ENCODE measurements around the gene ZNF467. TPM values are rescaled to one million over a fixed set of nuclear protein-coding genes. Genes with fewer than 3 reads are reported as not detected.

Gene ZNF467
- total and polyA plus RNA-seq, 2 of the 8 experiments (the other 6 are each of a cell fraction or from before 2014, with no cell fraction given): 0.50 to 0.51 TPM

GRCh38 chr7:149781921-149782320 is 8.5 kb upstream of the ZNF467 start:
- Histone ChIP-seq H2BK15ac (ENCODE audit: low read length) (no peak overlapping the region), H3K4me2 (ENCODE audit: insufficient read depth in 1 of 2, low read depth in 2 of 2, low read length in 2 of 2) (no peak overlapping the region), H3K9me3 (ENCODE audit: insufficient read depth in 2 of 2, low read depth in 1 of 2, low read length in 1 of 2) (no peaks in the 10 kb centered on the region), H2BK120ac (replicated peaks; ENCODE audit: low read depth, low read length) (no peak overlapping the region), H4K91ac (replicated peaks; ENCODE audit: insufficient read length, low read length) (no peak overlapping the region), H3K4me3 (ENCODE audit: extremely low read depth in 1 of 4, insufficient read depth in 2 of 4, low read depth in 3 of 4, low read length in 4 of 4) (no peak overlapping the region), H3K23me2 (ENCODE audit: low read depth, low read length) (no peaks in the 10 kb centered on the region), H3K36me3 (ENCODE audit: control insufficient read depth in 2 of 4, insufficient read depth in 4 of 4, low read length in 3 of 4) (no peaks in the 10 kb centered on the region), H3K4ac (replicated peaks; ENCODE audit: insufficient read length, low read depth, low read length) (no peak overlapping the region), H3K56ac (replicated peaks; ENCODE audit: insufficient read length, low read depth, low read length) (no peak overlapping the region), H2AK5ac (ENCODE audit: low read depth, low read length) (no peak overlapping the region), H4K20me1 (replicated peaks in 1 of 2; ENCODE audit: control insufficient read depth in 1 of 2, insufficient read depth in 2 of 2, low read length in 2 of 2) (no peaks in the 10 kb centered on the region), H3K27me3 (replicated peaks in 1 of 4; ENCODE audit: control insufficient read depth in 3 of 4, extremely low read depth in 1 of 4, insufficient read depth in 3 of 4, low read length in 3 of 4) (peaks cover 0 to under 1% (median 0%) of the 10 kb centered on the region in 4 experiments; a peak in 3 of 7 replicates), H3K9ac (replicated peaks in 1 of 4; ENCODE audit: extremely low read depth in 1 of 4, low read depth in 3 of 4, low read length in 3 of 4) (no peak overlapping the region), H2BK20ac (ENCODE audit: low read length) (no peak overlapping the region), H3K27ac (ENCODE audit: low read depth, low read length) (no peak overlapping the region), H3K79me2 (ENCODE audit: control insufficient read depth in 1 of 2, insufficient read depth in 2 of 2, low read length in 2 of 2) (no peaks in the 10 kb centered on the region), H3K14ac (ENCODE audit: insufficient read length) (no peak overlapping the region), H4K8ac (ENCODE audit: extremely low read depth, insufficient read depth, low read length) (peak overlapping the region; percentile 29; the same call in 1 of the 2 replicates), H3K18ac (ENCODE audit: extremely low read depth, low read length) (no peak overlapping the region), H3K79me1 (ENCODE audit: low read depth, low read length) (no peaks in the 10 kb centered on the region), H2AFZ (ENCODE audit: low read length) (no peak overlapping the region), H2BK12ac (ENCODE audit: low read depth, low read length) (no peak overlapping the region), H3K23ac (ENCODE audit: insufficient read length) (peak overlapping the region; percentile 36), H3K4me1 (replicated peaks in 1 of 4; ENCODE audit: control insufficient read depth in 3 of 4, insufficient read depth in 4 of 4, low read length in 3 of 4) (peaks cover 0 to 15% (median 6%) of the 10 kb centered on the region in 4 experiments; a peak in 6 of 7 replicates), H2BK5ac (ENCODE audit: low read depth, low read length) (0 out of 2 replicates have a peak overlapping the region, but pooled peaks have one; percentile 49), H4K5ac (ENCODE audit: insufficient read length, low read depth, low read length) (no peak overlapping the region)
- WGBS, 2 experiments (ENCODE audit: extremely low coverage in 1 of 2, insufficient coverage in 1 of 2, insufficient read length in 1 of 2, insufficient replicate concordance in 2 of 2, low coverage in 1 of 2, low lambda C conversion rate in 2 of 2, missing lambda C conversion rate in 1 of 2): 93% methylated on average over 11 of the region's 13 CpGs; no CpG with 5 or more reads in 1 of the 2 experiments
- no peak for DNase-seq (ENCODE audit: low read depth in 1 of 2, low spot score in 2 of 2)
- FAIRE-seq: no peak
- ChIA-PET CTCF (ENCODE audit: partially characterized antibody) (interaction anchor here (1.0 to 12.9 kb wide), 7 partner anchors 7 to 68 kb away, joined by 3 to 120 read pairs (median 107); no protein-coding TSS in a partner anchor), POLR2A (ENCODE audit: partially characterized antibody) (interaction anchor here (0.8 kb wide), 1 partner anchor 16 kb away, joined by 3 read pairs; no protein-coding TSS in a partner anchor)
- TF ChIP-seq CTCF (IDR thresholded peaks at IDR 0.05; ENCODE audit: control extremely low read depth in 1 of 3, insufficient read depth in 1 of 3, low read depth in 1 of 3, low read length in 3 of 3): no peak
- TF ChIP-seq ZNF274 (IDR thresholded peaks at IDR 0.05; ENCODE audit: borderline replicate concordance, extremely low read depth, low read length): no peak
- TF ChIP-seq SUZ12 (IDR thresholded peaks at IDR 0.05; ENCODE audit: low read length): no peak
- no peak for TF ChIP-seq POLR2A (IDR thresholded peaks at IDR 0.05; ENCODE audit: control extremely low read depth in 1 of 2, low read depth in 2 of 2, low read length in 2 of 2)
- TF ChIP-seq BCL11A (IDR thresholded peaks at IDR 0.05; ENCODE audit: low read depth in 2 of 2, low read length in 2 of 2): no peak
- no peak for TF ChIP-seq RFX5 (IDR thresholded peaks at IDR 0.05; ENCODE audit: borderline replicate concordance, low read depth, low read length)
- no peak for TF ChIP-seq EZH2 (IDR thresholded peaks at IDR 0.05; ENCODE audit: low read depth, low read length, severe bottlenecking)
- no peak for TF ChIP-seq JUN (IDR thresholded peaks at IDR 0.05; ENCODE audit: low read depth, low read length)
- TF ChIP-seq CHD1 (IDR thresholded peaks at IDR 0.05; ENCODE audit: low read depth, low read length): no peak
- TF ChIP-seq KDM1A (IDR thresholded peaks at IDR 0.05; ENCODE audit: borderline replicate concordance, low read length): no peak
- TF ChIP-seq RNF2 (IDR thresholded peaks at IDR 0.05; ENCODE audit: borderline replicate concordance, low read depth, low read length, missing control alignments, poor library complexity, severe bottlenecking): no peak

Data from H1 (cell line).